Activated naive CD4-positive, alpha-beta T cell treated with anti-CD3 and anti-CD28 coated beads for 36 hours (primary cell): ENCODE data around the gene PAOX. TPM values are rescaled to one million over a fixed set of nuclear protein-coding genes. Genes with fewer than 3 reads are reported as not detected.

Experiments
- CTCF ChIA-PET: fragments of 350-600 bp; sonication (Branson Sonifier 250); formaldehyde crosslinking; loops from one replicate; lab custom pipeline; 2021; ENCODE audit warnings: antibody characterized with exemption; lab: Charles Lee
- DNase-seq: peaks from one replicate; pipeline ENCODE4 v3.0.0-alpha.2; 2020
- H3K27ac Mint-ChIP-seq: one replicate; pipeline ENCODE4 v1.8.0; 2021; ENCODE audit warnings: mild to moderate bottlenecking, mixed read lengths
- H3K27me3 Mint-ChIP-seq: one replicate; pipeline ENCODE4 v1.8.0; 2021; ENCODE audit warnings: low read depth, mixed read lengths
- H3K36me3 Mint-ChIP-seq: one replicate; pipeline ENCODE4 v1.8.0; 2021; ENCODE audit warnings: low read depth, mixed read lengths
- H3K4me1 Mint-ChIP-seq: one replicate; pipeline ENCODE4 v1.8.0; 2021; ENCODE audit warnings: low read depth, mixed read lengths
- H3K4me3 Mint-ChIP-seq: one replicate; pipeline ENCODE4 v1.8.0; 2021; ENCODE audit warnings: mild to moderate bottlenecking, moderate library complexity, mixed read lengths
- H3K9me3 Mint-ChIP-seq: one replicate; pipeline ENCODE4 v1.8.0; 2021; ENCODE audit warnings: mixed read lengths
- intact Hi-C: fragments of 100-400 bp; cut with micrococcal nuclease; formaldehyde crosslinking; loops from one replicate; pipeline ENCODE4 v1.15.1; 2023
- total RNA-seq, 2 experiments: library from RNA; stranded (reverse); gene quantifications; one replicate each; pipeline ENCODE4 v1.2.3, GENCODE V29; 2021

Gene PAOX
- total RNA-seq, 2 experiments from 2014 or later, result 4.4 to 5.0 TPM

DNA sequence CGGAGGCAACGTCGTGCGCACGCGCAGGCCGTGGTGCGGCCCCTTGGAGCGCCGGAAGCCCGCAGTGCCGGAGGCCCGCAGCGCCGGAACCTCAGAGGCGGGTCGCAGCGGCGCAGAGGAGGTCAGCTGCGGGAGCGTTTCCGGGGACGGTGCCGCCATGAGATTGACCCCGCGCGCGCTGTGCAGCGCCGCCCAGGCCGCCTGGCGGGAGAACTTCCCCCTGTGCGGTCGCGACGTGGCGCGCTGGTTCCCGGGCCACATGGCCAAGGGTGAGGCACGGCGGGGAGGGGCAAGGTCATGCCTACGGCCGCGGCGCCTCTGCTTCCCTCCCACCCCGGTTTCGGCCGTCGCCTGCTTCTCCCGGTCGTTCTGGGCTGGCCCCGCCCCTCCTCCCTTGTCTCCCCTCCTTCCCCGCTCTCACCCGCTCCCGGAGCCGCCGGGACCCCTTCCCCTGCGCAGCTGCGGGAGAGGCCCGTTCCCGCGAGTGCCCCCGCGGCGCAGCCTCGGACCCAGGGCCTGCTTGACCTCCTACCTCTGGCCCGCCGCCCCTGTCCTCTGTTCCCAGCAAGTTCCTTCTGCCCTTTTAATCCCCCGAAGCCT is 15.1 kb downstream of the PAOX start, which contains the start of gene MTG1:
Gene MTG1 (plus strand): TSS at position 94 of the 600 bp plus-strand sequence. CDS start 64 bp downstream, at position 158.
- Mint-ChIP-seq H3K9me3 (no peaks in the 10 kb centered on the region), H3K27ac (peak within 1 kb of the TSS; percentile 90), H3K36me3 (peaks cover 21% of the 10 kb centered on the region), H3K4me3 (peak within 1 kb of the TSS; percentile 96), H3K4me1 (peaks cover 55% of the 10 kb centered on the region), H3K27me3 (no peaks in the 10 kb centered on the region)
- peak; percentile 94 for DNase-seq
- CTCF ChIA-PET, result interaction anchor here (1.7 kb wide), 1 partner anchor 65 kb away, joined by 7 read pairs; no protein-coding TSS in a partner anchor
- intact Hi-C loops, result loop anchor here (1.0 to 10.0 kb wide), 8 partner anchors 16 to 1489 kb away; partner anchors contain the start of genes ECHS1, INPP5A, PPP2R2D and STK32C

DNA sequence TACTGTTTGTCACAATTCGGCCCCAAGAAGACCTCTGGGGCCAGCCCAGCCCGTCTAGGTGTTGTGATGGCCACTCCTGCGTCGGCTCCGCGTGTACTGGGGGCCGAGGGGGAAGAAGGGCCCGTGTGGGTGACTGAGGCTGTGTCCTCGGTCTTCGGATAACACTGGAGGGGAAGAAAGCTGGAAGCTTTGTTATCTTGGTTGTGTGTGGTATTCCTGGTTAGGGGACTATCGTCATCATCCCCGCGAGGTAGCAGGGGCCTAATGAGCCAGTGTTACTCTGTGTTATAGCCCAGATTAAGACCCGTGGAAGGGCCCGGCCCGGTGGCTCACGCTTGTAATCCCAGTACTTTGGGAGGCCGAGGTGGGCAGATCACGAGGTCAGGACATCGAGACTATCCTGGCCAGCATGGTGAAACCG is 15.7 kb downstream of the PAOX start:
- DNase-seq, result no peak
- Mint-ChIP-seq H3K4me1 (peaks cover 57% of the 10 kb centered on the region), H3K27ac (peak overlapping the region; percentile 90), H3K4me3 (peak overlapping the region; percentile 96), H3K27me3 (no peaks in the 10 kb centered on the region), H3K9me3 (no peaks in the 10 kb centered on the region), H3K36me3 (peaks cover 24% of the 10 kb centered on the region)
- CTCF ChIA-PET, result interaction anchor here (1.7 kb wide), 1 partner anchor 66 kb away, joined by 7 read pairs; no protein-coding TSS in a partner anchor
- intact Hi-C loops, result loop anchor here (1.0 to 10.0 kb wide), 8 partner anchors 17 to 1490 kb away; partner anchors contain the start of genes ECHS1, INPP5A, PPP2R2D and STK32C

DNA sequence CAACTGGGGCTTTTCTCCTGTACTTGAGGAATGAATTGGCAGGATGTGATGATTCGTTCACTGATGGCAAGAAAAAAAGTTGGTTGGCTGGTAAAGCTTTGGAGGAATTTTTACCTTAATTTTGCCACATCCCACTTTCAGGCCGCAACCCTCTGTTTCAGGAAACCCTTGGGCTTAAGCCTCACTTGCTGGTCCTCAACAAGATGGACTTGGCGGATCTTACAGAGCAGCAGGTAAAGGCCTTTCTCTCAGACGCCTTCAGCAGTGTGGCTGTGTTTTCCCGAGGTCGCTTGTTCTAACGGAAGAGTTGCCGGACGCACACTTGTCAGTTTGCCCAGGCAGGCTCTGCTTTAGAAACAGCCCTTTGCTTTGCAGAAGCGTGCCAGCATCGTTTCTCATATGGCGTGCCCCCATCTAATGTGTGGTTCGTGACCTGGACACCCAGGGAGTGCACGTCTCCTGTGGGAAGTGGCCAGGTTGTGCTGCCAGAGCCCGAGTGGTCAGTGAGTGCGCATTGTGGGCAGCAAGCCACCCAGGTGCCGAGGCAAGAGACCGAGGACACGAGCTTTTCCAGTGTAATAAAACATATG is 17.1 kb downstream of the PAOX start:
- Mint-ChIP-seq H3K36me3 (peaks cover 29% of the 10 kb centered on the region), H3K4me1 (peaks cover 56% of the 10 kb centered on the region), H3K9me3 (no peaks in the 10 kb centered on the region), H3K4me3 (peak overlapping the region; percentile 96), H3K27me3 (no peaks in the 10 kb centered on the region), H3K27ac (peak overlapping the region; percentile 90)
- intact Hi-C loops, result loop anchor here (10.0 kb wide), 3 partner anchors 461 to 1491 kb away; partner anchors contain the start of genes PPP2R2D and STK32C
- CTCF ChIA-PET, result interaction anchor here (1.7 kb wide), 1 partner anchor 67 kb away, joined by 7 read pairs; no protein-coding TSS in a partner anchor
- no peak for DNase-seq

DNA sequence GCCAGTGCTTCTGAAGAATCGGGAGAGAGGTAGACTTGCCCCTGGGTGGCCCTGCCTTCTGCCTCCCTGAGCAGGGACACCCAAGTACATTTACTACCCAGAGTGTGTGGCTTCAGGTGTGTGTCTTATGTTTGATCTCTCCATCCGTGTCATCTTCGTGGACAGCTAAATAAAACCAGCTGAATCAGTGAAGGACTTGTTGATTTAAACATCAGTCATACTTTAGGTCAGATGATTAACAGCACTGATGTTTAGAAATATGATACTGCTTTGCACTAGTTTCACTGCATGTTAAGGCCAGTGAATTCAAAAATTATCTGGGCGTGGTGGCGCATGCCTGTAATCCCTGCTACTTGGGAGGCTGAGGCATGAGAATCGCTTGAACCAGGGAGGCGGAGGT is 18.9 kb downstream of the PAOX start:
- no peaks in the 10 kb centered on the region for H3K9me3 Mint-ChIP-seq
- CTCF ChIA-PET, result no interaction called here
- no peak overlapping the region for H3K4me3 Mint-ChIP-seq

DNA sequence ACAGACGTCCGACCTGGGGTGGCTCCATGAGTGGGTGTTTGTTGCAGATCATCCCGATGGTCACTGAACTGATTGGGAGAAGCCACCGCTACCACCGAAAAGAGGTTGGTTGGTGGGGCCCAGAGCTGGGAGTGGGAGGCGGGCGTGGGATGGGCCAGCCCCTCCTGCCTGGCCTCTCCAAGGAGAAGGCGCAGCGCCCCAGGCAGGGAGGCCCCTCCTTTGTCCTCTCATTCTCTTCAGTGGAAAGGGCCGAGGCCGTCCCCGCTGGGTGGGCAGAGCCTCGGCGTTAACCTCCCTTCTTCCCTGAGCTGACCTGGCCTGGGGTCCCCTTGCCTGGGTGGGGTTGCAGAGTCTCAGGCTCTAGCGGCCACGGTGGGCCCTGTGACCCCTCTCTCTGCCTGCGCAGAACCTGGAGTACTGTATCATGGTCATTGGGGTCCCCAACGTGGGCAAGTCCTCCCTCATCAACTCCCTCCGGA is 20.1 kb downstream of the PAOX start:
- no peak for DNase-seq
- Mint-ChIP-seq H3K27me3 (no peaks in the 10 kb centered on the region), H3K9me3 (no peaks in the 10 kb centered on the region), H3K36me3 (peaks cover 44% of the 10 kb centered on the region), H3K4me1 (peaks cover 48% of the 10 kb centered on the region), H3K4me3 (no peak overlapping the region), H3K27ac (no peak overlapping the region)
- intact Hi-C loops, result loop anchor here (10.0 kb wide), 3 partner anchors 464 to 1494 kb away; partner anchors contain the start of genes PPP2R2D and STK32C
- CTCF ChIA-PET, result no interaction called here

More for the DNA sequence above, 18.9 kb downstream of the PAOX start:
- H3K4me1 Mint-ChIP-seq, result peaks cover 47% of the 10 kb centered on the region
- no peaks in the 10 kb centered on the region for H3K27me3 Mint-ChIP-seq
- peaks cover 38% of the 10 kb centered on the region for H3K36me3 Mint-ChIP-seq
- no peak for DNase-seq
- no peak overlapping the region for H3K27ac Mint-ChIP-seq
- intact Hi-C loops, result loop anchor here (10.0 kb wide), 3 partner anchors 463 to 1493 kb away; partner anchors contain the start of genes PPP2R2D and STK32C

DNA sequence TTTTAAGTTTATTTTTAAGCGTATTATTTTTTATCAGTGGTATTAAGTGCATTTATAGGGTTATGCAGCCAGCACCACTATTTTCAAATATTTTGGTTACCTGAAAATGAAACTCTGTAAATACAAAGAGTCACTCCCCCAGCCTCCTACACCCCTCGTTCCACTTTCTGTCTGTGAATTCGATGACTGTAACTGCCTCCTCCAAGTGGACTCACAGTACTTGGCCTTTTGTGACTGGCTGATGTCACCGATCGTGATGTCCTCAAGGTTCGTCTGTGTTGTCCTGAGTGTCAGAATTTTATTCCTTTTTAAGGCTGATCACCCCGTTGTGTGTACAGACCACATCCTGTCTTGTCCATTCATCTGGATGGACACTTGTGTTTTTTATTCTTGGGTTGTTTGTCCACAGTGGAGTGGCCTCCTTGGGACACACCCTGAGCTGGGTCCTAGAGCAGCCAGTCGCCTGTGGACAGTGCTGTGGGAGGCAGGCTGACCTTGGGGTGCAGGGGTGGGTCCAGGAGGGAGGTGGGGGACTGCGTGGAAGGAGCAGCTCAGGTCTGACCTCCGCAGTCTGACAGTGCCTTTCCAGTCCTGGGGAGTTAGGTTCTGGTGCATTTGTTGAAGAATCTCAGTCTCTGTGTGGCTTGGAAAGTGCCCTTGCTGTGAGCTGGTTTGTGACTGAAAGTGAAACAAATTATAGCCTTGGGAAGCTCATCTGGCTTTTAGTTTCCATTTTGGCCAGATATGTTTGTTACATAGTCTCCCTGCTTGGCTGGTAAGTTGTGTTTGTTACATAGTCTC is 21.8 kb downstream of the PAOX start:
- CTCF ChIA-PET, result interaction anchor here (1.6 kb wide), 1 partner anchor 71 kb away, joined by 9 read pairs; no protein-coding TSS in a partner anchor
- peaks cover 54% of the 10 kb centered on the region for H3K4me1 Mint-ChIP-seq
- no peak overlapping the region for H3K4me3 Mint-ChIP-seq
- no peak for DNase-seq
- intact Hi-C loops, result no loop called here
- peaks cover 53% of the 10 kb centered on the region for H3K36me3 Mint-ChIP-seq
- H3K27ac Mint-ChIP-seq, result no peak overlapping the region
- no peaks in the 10 kb centered on the region for H3K27me3 Mint-ChIP-seq
- H3K9me3 Mint-ChIP-seq, result no peaks in the 10 kb centered on the region

DNA sequence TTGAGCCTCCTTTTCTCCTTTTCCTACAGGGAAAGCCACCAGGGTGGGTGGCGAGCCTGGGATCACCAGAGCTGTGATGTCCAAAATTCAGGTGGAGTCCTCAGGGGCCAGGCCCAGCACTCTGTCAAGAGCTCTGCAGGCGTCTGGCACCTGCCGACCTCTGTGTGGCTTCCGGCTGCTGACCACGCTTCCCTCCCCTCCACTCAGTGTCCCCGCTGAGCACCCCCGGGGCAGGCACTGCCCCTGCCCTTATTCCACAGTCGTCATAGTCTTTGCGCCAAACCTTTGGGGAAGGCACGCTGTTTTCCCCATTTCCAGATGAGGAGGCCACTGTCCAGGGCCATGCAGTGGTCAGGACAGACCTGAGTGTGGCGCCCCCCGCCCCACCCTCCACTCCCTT is 22.4 kb downstream of the PAOX start:
- intact Hi-C loops, result no loop called here
- Mint-ChIP-seq H3K4me1 (peaks cover 52% of the 10 kb centered on the region), H3K27ac (no peak overlapping the region), H3K36me3 (peaks cover 56% of the 10 kb centered on the region), H3K27me3 (no peaks in the 10 kb centered on the region), H3K9me3 (no peaks in the 10 kb centered on the region), H3K4me3 (no peak overlapping the region)
- no peak for DNase-seq
- CTCF ChIA-PET, result interaction anchor here (1.6 kb wide), 1 partner anchor 72 kb away, joined by 9 read pairs; no protein-coding TSS in a partner anchor

DNA sequence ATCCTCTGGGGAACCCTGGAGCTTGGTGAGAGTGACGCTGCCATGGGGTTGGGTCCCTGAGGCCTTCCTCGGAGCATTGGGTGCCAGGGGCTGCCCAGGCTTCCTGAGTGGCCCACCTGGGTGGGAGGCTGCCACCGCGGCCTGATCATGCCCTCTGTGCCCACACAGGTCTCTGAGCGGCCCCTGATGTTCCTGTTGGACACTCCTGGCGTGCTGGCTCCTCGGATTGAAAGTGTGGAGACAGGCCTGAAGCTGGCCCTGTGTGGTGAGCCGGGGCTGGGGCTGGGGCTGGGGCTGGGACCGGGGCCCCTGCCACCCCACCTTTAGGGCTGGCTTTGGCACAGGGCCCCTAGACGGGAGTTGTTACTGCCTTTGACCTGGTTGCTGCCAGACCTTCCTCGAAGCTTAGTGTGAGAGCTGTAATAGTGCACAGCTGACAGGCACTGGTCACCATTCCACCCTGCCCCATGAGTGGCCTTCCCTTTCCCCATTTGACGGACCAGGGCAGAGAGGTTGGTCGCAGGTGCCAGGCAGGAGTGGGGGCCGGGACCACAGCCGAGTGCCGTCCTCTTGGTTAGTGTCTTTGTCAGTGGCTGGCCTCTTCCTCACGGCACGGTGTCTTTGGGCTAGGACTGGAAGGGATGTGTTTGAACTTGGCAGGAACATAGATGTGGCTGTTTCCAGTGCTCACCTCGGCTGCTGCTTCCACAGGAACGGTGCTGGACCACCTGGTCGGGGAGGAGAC is 23.1 kb downstream of the PAOX start:
- CTCF ChIA-PET, result interaction anchor here (1.6 kb wide), 1 partner anchor 73 kb away, joined by 9 read pairs; no protein-coding TSS in a partner anchor
- Mint-ChIP-seq H3K27ac (no peak overlapping the region), H3K36me3 (peaks cover 59% of the 10 kb centered on the region), H3K27me3 (no peaks in the 10 kb centered on the region), H3K9me3 (no peaks in the 10 kb centered on the region), H3K4me3 (no peak overlapping the region), H3K4me1 (peaks cover 51% of the 10 kb centered on the region)
- intact Hi-C loops, result no loop called here
- no peak for DNase-seq

DNA sequence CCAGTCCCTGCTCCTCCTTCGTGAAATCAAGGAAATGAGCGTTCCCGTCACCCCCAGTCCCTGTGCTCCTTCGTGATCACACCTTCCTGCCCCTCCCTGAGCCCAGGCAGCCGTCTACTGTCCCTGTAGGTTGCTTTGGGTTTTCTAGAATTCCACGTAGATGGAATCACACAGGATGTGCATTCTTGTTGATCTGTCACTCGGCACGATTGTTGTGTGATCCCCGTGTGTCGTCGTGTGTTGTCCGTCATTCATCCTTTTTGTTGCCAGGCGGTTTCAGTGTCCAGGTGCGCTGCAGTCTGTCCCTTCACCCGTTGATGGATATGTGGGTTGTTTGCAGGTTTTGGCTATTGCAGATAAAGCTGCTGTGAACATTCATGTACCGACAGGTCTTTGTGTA is 24.3 kb downstream of the PAOX start:
- intact Hi-C loops, result no loop called here

DNA sequence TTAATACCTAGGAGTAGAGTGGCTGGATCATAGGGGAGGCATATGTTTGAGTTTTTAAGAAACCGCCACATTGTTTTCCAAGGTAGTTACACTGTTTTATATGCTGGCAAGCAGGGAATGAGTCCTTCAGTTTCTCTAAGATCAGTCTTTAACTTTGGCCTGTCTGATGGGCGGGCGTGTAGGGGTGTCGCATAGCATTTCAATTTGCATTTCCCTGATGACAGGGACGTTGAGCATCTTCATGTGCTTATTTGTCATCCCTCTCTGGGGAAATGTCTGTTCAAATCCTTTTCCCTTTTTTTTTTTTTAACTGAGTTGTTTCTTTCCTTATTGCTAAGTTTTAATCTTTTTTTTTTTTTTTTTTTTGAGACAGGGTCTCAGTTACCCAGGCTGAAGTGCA is 24.7 kb downstream of the PAOX start:
- CTCF ChIA-PET, result no interaction called here
- Mint-ChIP-seq H3K4me3 (no peak overlapping the region), H3K36me3 (peaks cover 61% of the 10 kb centered on the region), H3K27me3 (no peaks in the 10 kb centered on the region), H3K4me1 (peaks cover 55% of the 10 kb centered on the region), H3K27ac (no peak overlapping the region), H3K9me3 (peaks cover 3% of the 10 kb centered on the region)
- intact Hi-C loops, result no loop called here
- DNase-seq, result no peak

More for the DNA sequence above, 24.3 kb downstream of the PAOX start:
- Mint-ChIP-seq H3K4me3 (no peak overlapping the region), H3K36me3 (peaks cover 60% of the 10 kb centered on the region), H3K27ac (no peak overlapping the region), H3K9me3 (peaks cover 3% of the 10 kb centered on the region), H3K4me1 (peaks cover 53% of the 10 kb centered on the region), H3K27me3 (no peaks in the 10 kb centered on the region)
- CTCF ChIA-PET, result no interaction called here
- no peak for DNase-seq

DNA sequence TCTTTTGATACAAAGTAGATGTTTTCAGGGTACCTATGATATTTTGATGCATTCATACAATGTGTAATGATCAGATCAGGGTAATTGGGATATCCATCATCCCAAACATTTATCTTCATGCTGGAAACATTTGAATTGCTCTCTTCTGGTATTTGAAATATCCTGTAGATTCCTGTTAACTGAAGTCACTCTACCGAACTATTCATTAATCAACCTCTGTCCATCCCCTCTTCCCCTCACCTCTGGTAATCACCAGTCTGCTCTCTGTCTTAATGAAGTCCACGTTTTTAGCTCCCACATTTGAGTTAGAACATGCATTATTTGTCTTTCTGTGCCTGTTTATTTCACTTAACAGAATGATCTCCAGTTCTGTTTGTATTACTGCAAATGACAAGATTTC is 26.2 kb downstream of the PAOX start:
- H3K27ac Mint-ChIP-seq, result no peak overlapping the region
- H3K4me1 Mint-ChIP-seq, result peaks cover 50% of the 10 kb centered on the region
- H3K27me3 Mint-ChIP-seq, result no peaks in the 10 kb centered on the region
- peaks cover 7% of the 10 kb centered on the region for H3K9me3 Mint-ChIP-seq
- DNase-seq, result no peak
- H3K4me3 Mint-ChIP-seq, result no peak overlapping the region
- intact Hi-C loops, result no loop called here
- peaks cover 69% of the 10 kb centered on the region for H3K36me3 Mint-ChIP-seq
- CTCF ChIA-PET, result no interaction called here
